ENCODE measurements around the gene TICAM2.

The TICAM2 gene

GRCh38 chr5:115571441-115571878 is 30.8 kb downstream of the TICAM2 start:
- no peak for DNase-seq (ENCODE audit: low read depth in 2 of 2, low spot score in 1 of 2)

GRCh38 chr5:115568668-115569067 is 33.6 kb downstream of the TICAM2 start:
- DNase-seq (ENCODE audit: low read depth in 2 of 2, low spot score in 1 of 2): no peak

- DNase-seq (ENCODE audit: low read depth in 2 of 2, low spot score in 1 of 2): no peak
Measured at GRCh38 chr5:115565233-115565632, 37.0 kb downstream of the TICAM2 start.

GRCh38 chr5:115561176-115561575 is 41.1 kb downstream of the TICAM2 start:
- DNase-seq (ENCODE audit: low read depth in 2 of 2, low spot score in 1 of 2): no peak

GRCh38 chr5:115559524-115559923 is 42.8 kb downstream of the TICAM2 start:
- no peak for DNase-seq (ENCODE audit: low read depth in 2 of 2, low spot score in 1 of 2)

- DNase-seq (ENCODE audit: low read depth in 2 of 2, low spot score in 1 of 2): no peak
Measured at GRCh38 chr5:115558388-115558956, 43.8 kb downstream of the TICAM2 start.

- DNase-seq (ENCODE audit: low read depth in 2 of 2, low spot score in 1 of 2): no peak
Measured at GRCh38 chr5:115557667-115558387, 44.5 kb downstream of the TICAM2 start.

GRCh38 chr5:115556276-115556675 is 46.0 kb downstream of the TICAM2 start:
- DNase-seq (ENCODE audit: low read depth in 2 of 2, low spot score in 1 of 2): no peak

- no peak for DNase-seq (ENCODE audit: low read depth in 2 of 2, low spot score in 1 of 2)
Measured at GRCh38 chr5:115555084-115555633, 47.1 kb downstream of the TICAM2 start.

GRCh38 chr5:115553082-115553481 is 49.2 kb downstream of the TICAM2 start:
- no peak for DNase-seq (ENCODE audit: low read depth in 2 of 2, low spot score in 1 of 2)

GRCh38 chr5:115551415-115551814 is 50.9 kb downstream of the TICAM2 start:
- no peak for DNase-seq (ENCODE audit: low read depth in 2 of 2, low spot score in 1 of 2)

GRCh38 chr5:115549154-115549553 is 53.1 kb downstream of the TICAM2 start:
- DNase-seq (ENCODE audit: low read depth in 2 of 2, low spot score in 1 of 2): no peak

- no peak for DNase-seq (ENCODE audit: low read depth in 2 of 2, low spot score in 1 of 2)
Measured at GRCh38 chr5:115548683-115549082, 53.6 kb downstream of the TICAM2 start.

GRCh38 chr5:115545351-115545882 is 56.9 kb downstream of the TICAM2 start:
- DNase-seq (ENCODE audit: low read depth in 2 of 2, low spot score in 1 of 2): no peak

- DNase-seq (ENCODE audit: low read depth in 2 of 2, low spot score in 1 of 2): peak; percentile 97 to 98
Measured at GRCh38 chr5:115544436-115545350, 57.6 kb downstream of the TICAM2 start, which contains the start of gene FEM1C. FEM1C (minus strand) TSS chr5:115544775; CDS start chr5:115543493, 1,282 bp downstream.

GRCh38 chr5:115544043-115544435 is 58.2 kb downstream of the TICAM2 start:
- DNase-seq (ENCODE audit: low read depth in 2 of 2, low spot score in 1 of 2): peak; percentile 10

- no peak for DNase-seq (ENCODE audit: low read depth in 2 of 2, low spot score in 1 of 2)
Measured at GRCh38 chr5:115543365-115544042, 58.8 kb downstream of the TICAM2 start.

- no peak for DNase-seq (ENCODE audit: low read depth in 2 of 2, low spot score in 1 of 2)
Measured at GRCh38 chr5:115542651-115543364, 59.5 kb downstream of the TICAM2 start.

- DNase-seq (ENCODE audit: low read depth in 2 of 2, low spot score in 1 of 2): no peak
Measured at GRCh38 chr5:115542086-115542485, 60.2 kb downstream of the TICAM2 start.

- no peak for DNase-seq (ENCODE audit: low read depth in 2 of 2, low spot score in 1 of 2)
Measured at GRCh38 chr5:115541611-115542010, 60.7 kb downstream of the TICAM2 start.

All from stimulated activated CD8-positive, alpha-beta memory T cell treated with anti-CD3 and anti-CD28 coated beads, Interleukin-4, amount 100 ng/mL, for 1 hour (primary cell).